GM18517 (cell line): ENCODE measurements around the gene TBX1.

Source experiments
- ATAC-seq: cut with Tn5 transposase; IDR thresholded peaks from one replicate; pipeline ENCODE4 v1.9.1; 2021; ENCODE audit warnings: mild to moderate bottlenecking, moderate library complexity; ENCODE audit not compliant: unreplicated experiment

Gene TBX1

GRCh38 chr22:19760058-19760950, at the start of gene TBX1:
Gene TBX1 (plus strand): TSS chr22:19760778. CDS start chr22:19760844, 66 bp downstream.
- ATAC-seq = no peak

GRCh38 chr22:19713245-19713644, 47.3 kb upstream of the TBX1 start:
- ATAC-seq = no peak

- ATAC-seq = no peak
These were observed 46.8 kb upstream of the TBX1 start for GRCh38 chr22:19713650-19714311.

- ATAC-seq = no peak
These were observed 46.0 kb upstream of the TBX1 start, which contains the start of gene SEPTIN5 for GRCh38 chr22:19714312-19715187. Gene SEPTIN5 (plus strand): TSS chr22:19714503. CDS start chr22:19714589, 86 bp downstream.

- no peak for ATAC-seq
These were observed 45.2 kb upstream of the TBX1 start for GRCh38 chr22:19715188-19715930.

GRCh38 chr22:19716041-19716828, 44.3 kb upstream of the TBX1 start:
- ATAC-seq = no peak

GRCh38 chr22:19716829-19717105, 43.8 kb upstream of the TBX1 start:
- no peak for ATAC-seq

- no peak for ATAC-seq
These were observed 43.4 kb upstream of the TBX1 start for GRCh38 chr22:19717181-19717580.

- ATAC-seq = no peak
These were observed 42.7 kb upstream of the TBX1 start for GRCh38 chr22:19717691-19718455.

GRCh38 chr22:19718456-19719049, 42.0 kb upstream of the TBX1 start:
- no peak for ATAC-seq

- no peak for ATAC-seq
These were observed 41.5 kb upstream of the TBX1 start for GRCh38 chr22:19719050-19719482.

GRCh38 chr22:19719488-19720021, 41.0 kb upstream of the TBX1 start:
- no peak for ATAC-seq

GRCh38 chr22:19720150-19720827, 40.3 kb upstream of the TBX1 start:
- no peak for ATAC-seq

GRCh38 chr22:19720999-19721329, 39.6 kb upstream of the TBX1 start:
- ATAC-seq = no peak

- no peak for ATAC-seq
These were observed 39.0 kb upstream of the TBX1 start for GRCh38 chr22:19721330-19722177.

GRCh38 chr22:19722178-19722981, 38.2 kb upstream of the TBX1 start:
- ATAC-seq = no peak

GRCh38 chr22:19722982-19723231, 37.7 kb upstream of the TBX1 start:
- ATAC-seq = no peak
